CD1c-positive myeloid dendritic cell (primary cell): ENCODE results near the gene GHRL.
"Not testable (repeated sequence)": the region's sequence is repeated elsewhere in the genome, so short reads cannot be mapped to it uniquely, and the experiment has no call there.

Source experiments
- DNase-seq: peaks from one replicate; pipeline ENCODE4 v3.0.0-alpha.2; 2016; ENCODE audit errors: extremely low spot score

Gene GHRL

DNA sequence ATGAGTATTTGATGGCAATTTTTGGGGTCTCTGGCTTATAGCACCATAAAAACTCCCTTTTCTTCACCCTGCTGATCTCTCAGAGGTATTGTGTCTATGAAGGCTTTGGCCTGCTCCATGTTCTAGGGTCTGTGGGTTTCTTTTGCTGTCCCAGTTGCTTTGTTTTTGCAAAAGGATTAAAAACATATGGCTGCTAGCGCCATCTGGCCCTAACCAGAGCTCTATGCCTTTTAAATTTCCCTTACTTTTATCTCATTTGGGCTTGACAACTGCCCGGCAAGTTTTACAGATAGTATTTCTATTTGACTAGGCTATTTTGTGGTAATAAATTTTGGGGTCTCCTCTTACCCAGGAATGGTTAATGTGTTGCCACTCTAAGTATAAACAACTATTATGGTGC lies 6.4 kb upstream of the GHRL start:
- no peak for DNase-seq

DNA sequence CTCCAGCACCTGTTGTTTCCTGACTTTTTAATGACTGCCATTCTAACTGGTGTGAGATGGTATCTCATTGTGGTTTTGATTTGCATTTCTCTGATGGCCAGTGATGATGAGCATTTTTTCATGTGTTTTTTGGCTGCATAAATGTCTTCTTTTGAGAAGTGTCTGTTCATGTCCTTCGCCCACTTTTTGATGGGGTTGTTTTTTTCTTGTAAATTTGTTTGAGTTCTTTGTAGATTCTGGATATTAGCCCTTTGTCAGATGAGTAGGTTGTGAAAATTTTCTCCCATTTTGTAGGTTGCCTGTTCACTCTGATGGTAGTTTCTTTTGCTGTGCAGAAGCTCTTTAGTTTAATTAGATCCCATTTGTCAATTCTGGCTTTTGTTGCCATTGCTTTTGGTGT lies 5.3 kb upstream of the GHRL start:
- DNase-seq = not testable (repeated sequence)

DNA sequence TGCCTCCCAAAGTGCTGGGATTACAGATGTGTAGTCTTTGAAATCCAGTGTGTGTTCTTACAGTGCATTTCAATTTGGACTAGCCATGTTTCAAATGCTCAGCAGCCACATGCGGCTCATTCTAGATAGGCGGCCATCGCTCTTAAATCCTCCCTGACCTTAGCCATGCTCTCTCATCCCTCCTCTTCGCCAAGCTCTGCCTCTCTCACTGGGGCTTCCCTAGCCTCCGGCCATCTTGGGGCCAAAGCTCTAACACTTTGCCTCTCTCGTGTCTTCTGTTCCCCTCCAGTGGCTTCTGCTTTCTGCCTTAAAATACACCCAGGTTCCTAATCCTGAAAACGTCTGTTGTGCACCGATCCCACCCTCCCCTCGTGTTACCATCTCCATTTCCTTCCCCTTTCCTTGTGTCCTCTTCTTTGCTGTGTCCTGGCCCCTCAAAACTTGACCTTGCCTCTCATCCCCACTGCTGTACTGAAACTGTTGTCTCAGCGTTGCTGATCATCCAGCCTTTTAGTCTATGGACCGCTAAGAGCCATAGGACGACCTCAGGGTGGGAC lies 1.4 kb upstream of the GHRL start:
- DNase-seq = peak; percentile 7

DNA sequence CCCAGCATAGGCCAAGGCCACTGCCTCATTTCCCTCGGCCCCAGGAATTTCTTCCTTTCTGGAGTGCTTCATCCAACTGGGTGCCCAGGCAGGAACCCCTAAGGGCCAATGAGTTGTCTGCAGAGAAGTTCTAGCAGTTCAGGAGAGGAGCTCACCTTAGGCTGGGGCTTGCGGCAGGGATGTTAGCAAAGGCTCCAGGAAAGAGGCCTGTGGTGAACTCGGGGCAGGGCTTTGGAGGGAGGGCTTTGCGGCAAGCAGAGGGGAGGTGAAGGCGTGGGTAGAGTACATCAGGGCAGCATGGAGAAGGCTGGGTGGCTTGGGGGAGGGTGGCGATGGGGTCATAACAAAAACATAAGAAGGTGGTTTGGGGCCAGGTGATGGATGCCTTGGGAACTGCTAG lies 1.1 kb downstream of the GHRL start:
- DNase-seq = no peak

DNA sequence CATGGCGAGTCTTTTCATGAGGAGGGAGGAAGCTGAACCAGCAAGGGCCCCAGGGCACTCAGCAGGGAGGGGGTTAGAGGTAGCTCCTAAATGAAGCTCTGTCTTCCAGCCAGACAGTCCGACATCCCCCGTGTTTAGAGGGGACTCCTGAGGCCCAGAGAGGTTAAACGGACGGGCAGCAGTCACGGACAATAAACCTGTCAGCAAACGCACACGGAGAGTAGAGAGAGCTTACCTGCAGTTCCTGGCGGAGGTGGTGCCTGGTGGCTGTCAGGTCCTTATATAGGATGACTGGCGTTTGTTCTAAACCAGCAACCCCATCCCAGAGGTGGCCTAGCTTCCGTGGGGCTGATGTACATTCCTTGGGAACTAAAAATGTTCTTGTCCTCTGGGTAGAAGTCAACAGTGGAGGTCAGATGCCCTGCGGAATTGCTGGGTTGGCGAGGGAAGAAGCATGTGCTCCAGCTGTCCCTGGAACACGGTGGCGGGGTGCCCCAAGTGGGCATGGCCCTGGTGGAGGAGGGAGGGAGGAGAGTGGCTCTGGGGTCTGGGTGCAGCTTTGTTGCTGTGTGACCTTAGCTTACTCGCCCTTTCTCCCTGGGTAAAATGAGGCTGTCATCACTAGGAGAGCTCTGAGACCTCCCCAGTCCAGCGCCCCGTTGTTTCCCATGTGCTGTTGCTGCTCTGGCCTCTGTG lies 2.1 kb downstream of the GHRL start:
- DNase-seq = no peak

DNA sequence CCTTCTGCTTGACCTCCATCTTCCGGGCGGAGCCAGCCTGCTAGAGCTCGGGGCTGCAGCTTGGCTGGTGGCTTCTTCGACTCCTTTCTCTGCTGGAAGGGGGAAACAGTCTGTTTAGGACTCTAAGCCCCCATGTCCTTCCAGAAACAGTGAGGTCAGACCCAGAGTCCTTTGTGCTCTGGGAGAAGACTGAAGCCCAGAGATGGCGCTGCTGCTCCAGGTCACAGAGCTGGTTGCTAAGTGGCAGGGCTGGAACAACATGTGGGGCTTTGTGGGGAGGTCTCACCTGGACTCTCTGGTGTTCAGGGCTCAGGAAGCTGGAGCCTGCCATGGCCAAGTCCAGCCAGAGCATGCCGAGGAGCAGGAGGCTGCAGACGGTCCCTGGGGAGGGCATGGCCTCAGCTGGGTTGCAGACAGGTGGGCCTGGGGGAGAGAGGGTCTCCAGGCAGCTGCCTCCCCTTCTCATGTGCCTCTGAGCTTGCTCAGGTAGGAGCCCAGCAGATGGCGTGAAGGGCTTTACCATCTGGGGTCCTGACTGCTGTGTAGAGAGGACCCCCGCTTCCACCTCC lies 2.9 kb downstream of the GHRL start:
- DNase-seq = no peak

DNA sequence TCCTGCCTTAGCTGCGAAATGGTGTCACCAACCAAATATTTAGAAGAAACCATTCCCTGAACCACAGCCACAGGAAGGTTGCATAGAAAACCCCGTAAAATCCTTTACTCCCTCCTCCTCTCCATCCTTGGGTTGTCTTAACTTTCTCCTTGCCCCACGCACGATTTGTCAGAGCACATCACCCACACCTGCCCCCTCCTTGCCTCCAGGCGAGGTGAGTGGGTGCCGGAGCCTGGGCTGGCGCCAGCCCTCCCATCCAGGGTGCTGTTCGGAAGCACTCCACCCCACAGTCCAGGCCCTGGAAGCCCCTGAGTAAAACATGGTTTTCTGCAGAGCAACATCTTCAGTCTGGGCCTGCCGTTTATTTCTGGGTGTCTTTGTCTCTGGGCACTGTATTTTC lies 3.7 kb downstream of the GHRL start:
- no peak for DNase-seq

DNA sequence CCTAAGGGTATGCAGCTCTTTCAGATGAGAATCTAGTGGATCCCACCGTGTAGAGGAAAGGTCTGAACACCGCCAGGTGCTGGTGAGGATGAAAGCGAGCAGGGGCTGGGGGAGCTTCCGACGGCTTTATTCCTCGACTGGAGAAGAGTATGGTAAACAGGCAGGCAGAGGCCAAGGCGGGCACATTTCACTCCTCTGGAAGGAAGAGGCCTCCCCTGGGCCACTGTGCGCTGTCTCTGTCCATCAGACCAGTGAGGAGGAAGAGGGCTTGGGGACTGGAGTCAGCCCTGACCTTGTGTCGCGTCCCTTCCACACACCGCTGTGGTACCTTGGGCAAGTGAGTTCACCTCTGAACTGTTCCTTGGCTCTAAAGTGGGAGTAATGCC lies 4.2 kb downstream of the GHRL start:
- DNase-seq = no peak

DNA sequence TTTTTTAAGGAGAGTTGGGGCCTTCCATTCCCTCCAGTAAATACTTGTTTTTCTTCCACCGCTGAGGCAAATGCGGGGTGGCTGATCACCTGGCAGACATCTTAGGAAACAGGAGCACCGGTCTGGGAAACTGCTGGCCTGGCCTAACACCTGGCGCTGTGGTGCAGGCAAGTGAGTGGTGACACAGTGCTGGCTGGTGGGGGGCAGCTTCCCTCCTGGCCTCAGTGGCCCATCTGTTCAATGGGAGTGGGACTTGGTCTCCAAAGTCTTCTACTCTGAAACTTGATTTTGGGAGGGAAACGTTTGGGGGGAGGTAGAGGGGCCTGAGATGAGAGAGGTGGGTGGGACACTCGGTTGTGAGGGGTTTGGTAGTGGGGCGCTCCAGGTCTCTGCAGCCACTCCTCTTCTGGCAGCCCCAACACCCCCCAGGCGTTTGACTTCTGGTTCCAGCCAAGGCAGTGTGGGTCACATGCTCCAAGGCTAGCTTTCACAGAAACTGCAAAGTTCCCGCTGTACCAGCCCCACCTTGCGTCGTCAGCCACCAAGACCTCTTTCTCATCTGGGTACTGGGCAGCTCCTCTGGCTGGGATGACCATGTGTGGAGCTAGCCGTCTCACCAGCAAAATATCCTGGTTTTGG lies 4.7 kb downstream of the GHRL start:
- DNase-seq = no peak

DNA sequence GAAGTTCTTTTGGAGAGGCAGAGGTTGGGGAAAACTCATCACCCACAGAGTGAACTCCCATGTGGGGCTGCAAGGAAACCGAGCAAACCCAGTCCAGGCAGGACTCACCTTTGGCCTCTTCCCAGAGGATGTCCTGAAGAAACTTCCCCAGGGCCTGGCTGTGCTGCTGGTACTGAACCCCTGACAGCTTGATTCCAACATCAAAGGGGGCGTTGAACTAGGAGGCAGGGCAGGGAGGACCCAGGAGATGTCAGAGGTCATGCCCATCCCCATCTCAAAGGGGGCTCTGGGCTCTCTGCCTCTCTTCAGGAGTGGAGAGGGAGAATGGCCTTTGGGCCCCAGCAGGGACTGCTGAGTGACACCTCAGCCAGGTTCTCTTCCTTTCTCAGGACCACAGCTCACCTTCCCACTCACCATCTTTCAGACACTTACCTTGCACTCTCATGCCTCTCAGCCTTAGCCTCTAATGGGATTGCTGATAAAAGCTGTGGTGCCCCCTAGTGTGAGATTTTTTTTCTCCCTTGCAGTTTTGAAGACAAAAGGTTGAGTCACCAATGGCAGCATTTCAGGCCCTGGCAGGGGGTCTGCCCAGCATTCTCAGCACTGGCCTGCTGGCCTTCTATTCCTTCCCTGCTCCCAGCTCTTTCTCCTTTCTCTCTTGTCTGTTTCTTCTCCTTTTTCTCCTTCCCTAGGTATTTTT lies 6.0 kb downstream of the GHRL start:
- peak; percentile 57 for DNase-seq

DNA sequence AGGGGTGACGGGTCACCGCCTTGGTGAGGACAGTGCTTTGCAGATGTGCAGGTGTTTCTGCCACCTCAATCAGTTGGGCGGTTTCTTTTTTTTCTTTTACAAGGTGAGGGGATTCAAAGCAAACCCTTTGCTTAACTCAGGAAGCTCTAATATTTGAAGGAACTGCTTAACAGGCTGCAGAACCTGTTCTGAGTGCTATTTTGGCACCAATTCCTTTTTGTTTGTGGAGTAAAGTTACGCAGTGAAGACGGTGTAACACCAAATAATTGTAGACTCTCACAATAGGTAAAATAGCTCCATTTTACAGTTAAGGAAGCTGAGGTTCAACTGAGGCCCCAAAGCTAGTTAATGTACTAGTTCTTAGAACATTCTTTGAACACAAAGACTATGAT lies 6.6 kb downstream of the GHRL start:
- no peak for DNase-seq

DNA sequence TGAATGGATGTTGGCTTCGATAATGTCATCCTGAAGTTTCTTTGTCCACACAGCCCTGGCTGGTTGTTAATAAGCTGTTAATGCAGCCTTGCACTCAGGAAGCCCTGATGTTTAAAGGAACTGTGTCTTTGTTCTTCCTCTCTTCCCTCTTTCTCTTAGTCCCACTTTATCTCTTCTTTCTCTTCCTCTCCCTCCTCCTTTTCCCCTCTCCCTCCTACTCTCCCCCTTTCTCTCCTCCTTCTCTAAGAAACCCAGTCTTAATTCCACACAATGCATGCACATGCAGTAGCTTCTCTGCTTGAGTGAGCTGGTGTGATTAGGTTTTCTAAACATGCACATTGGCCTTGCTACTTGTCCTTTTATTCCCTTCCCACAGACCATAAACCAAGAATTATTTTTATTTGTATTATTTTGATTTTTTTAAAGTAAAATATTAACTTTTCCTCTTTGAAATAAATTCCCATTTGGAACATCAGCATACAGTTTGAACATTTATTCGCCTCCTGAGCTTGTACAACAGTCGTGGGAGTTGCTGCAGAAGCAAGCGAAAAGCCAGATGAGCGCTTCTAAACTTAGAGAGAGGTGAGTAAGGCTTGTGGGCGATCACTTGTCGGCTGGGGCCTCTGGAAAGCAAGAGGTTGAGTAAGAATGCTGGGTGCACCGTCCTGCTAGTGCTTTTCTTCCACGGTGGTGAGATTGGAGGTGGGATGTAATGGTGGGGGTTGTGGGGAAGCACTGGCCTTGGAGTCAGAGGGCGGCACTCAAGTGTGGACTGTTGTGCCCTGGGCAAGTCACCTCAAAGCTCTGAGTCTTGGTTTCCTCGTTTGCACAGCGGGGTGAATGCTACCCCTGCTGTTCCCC lies 7.2 kb downstream of the GHRL start:
- DNase-seq = no peak

DNA sequence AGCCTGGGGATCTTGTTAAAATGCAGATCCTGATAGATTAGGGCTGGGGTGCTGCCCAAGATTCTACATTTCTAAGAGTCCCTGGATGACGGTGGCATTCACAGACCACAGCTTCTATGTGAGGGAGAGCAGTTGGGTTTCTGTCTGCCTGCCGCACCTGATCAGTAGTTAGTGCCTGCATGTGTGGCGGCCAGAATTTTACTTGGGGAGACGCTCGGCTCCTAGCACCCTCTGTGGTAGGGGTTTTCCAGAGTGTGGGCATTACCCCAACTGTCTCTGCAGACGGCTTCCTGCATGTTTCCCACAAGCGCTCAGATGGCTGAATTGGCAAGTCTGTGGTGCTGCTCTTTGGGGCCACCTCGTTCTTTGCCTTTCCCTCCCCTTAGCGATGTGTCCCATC lies 8.3 kb downstream of the GHRL start:
- DNase-seq = no peak

DNA sequence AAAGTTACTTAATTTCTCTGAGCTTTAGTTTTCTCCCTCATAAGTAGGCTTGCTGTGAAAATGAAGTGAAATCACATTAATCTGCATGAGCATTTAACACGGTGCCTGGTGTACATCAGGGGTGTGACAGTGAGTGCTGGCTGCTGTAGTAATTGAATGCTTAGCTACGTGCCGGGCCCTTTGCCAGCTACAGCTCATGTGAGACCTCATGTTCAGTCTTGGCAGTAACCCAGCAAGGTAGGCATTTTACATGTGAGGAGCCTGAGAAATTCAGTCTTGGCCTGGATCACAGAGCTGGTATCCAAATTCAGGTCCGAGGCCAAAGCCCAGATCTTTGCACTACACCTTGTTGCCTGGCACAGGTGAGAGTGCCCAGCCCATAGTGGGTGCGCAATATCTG lies 9.1 kb downstream of the GHRL start:
- no peak for DNase-seq

DNA sequence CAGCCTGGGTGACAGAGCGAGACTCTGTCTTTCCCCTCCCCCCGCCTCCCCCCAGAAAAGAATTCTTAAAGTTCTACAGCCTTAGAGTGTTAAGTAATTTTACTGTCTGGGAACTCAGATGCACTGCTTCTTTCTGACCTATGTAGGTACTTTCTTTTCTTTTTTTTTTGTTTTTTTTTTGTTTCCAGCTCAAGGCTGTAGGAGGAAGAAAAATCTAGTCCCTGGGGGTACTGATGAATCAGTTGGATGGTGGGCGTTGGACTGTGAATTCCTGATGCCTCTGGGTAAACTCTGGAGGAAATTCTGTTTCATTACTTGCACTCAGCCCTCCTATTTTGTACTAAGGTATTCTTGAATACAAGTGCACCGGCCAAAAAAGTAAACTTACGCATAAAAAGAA lies 10.8 kb downstream of the GHRL start:
- DNase-seq = no peak

DNA sequence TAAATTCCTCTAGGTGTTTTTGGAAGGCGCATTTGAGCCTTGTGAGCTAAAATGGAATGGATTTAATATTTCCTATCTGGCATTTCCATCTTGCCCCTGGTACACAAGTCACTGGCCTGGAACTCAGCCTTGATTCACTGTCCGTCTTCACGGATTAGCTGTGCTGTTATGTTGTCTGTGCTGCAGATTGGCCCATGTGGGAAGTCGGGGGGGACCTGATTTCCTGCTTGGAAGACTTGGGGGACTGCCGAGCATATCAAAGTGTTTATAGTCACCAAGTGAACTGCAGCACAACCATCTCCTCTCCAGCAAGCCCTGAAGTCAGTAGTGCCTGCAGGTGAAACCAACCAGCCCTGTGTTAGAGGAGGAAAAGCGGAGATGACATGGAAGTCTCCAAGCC lies 12.2 kb downstream of the GHRL start:
- DNase-seq = no peak

DNA sequence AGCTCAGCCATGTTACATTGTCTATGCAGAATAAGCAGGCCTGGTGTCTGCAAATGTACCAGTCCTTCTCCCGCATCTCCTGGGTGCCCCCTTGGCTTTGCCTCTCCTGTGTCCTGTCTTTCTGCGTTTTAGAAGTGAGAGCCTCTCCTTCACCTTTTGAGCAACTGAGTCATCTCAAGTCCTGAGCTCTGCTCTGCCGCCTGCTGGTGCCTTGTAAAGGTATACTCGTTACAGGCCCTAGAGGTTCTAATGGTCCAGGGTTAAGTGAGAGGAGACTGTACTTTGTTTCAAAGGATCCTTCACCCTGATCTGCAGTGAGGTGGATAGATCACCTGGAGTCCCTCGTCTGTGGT lies 12.6 kb downstream of the GHRL start:
- no peak for DNase-seq

DNA sequence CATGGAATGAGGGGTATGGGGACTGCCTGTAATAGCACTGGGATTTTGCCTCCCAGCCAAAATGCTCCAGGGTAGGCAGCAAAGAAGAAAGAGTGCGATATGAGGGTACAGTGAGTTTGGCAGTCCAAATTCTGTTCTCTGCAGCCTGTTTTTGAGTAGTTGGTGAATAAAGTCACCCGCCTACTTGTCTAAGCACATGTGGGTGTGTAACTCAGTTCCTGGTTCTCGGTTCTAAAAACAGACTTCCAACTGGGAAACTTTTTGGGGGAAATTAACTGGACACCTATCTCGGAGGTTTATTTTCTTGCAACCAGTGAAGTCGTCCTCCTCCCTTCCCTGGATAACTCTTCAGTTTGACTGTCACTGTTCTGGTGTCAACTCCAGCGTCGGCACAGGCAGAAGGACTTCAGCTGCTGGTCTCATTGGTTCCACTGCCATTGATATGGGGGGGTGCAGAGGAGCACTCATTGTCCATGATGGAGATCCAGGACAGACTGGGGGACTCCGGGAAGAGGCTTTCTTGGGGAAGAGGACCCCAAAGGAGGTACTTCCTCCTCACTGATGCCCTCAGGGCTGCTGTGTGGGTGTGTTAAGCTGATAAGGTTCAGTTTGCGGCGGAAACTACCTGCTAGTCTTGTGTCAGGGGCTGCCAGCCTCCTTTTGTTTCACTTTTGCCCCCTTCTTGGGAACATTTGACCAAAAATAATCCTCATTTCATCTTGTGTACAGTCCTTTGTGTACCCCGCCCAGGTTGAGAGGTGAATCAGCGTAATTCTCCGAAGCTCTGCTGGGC lies 13.2 kb downstream of the GHRL start:
- DNase-seq = peak; percentile 31

DNA sequence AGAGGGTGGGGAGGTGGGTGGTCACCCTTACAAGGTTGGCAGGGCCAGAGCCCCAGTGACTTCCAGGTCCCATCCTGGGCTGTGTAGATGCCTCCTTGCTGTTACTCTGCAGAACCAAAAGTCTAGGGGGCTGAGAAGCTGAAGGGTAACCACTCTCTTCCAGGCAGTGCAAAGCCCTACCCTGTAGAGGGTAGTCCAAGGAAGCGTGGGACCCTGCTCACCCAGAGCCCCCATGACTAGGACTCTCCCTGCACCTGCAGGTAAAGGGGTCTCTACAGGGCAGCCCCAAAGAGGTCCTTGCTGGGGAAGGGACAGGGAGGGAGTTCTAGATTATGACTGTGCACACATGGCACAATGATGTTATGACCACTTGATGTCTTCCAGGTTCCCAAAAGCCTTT lies 14.2 kb downstream of the GHRL start:
- no peak for DNase-seq

DNA sequence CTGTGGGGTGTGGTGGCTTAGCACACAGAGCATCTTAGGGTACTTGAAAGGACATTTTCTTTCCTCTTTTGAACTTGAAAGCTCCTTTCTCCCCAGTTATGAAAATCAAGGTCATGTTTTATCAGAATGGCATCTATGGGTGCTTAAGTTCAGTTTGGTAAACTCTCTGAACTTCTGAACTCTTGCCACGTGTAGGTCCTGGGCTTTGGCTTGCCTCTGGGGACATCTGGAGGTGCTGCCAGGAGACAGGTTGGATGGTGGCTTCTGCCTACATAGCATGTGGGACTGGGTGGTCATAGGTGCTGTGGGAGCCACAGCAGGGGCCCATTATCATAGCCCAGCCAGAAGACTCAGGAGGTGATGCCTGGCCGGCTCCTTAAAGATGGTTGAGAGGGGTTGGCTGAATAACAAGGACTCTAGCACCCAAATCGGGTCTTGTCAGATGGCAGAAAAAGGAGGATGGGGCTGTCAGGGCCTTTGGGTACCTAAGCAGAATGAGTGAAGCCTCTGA lies 15.6 kb downstream of the GHRL start:
- no peak for DNase-seq

DNA sequence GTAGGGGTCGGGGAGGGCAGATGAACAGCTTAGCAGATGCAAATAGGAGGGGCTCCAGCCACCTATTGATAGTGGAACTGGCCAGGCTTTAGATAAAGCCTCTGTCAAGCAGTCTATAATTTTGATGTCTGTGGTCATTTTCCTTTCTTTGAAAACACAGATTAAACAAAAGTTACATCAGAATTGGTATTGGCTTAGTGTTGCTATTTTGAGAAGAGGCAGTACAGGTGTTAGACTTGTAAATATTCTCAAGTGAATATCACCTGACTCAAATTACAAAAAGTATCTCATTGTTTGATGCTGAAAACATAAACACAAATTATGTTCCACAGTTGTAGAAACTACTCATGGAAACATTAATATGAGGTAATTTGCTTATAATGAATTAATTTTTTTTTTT lies 18.1 kb downstream of the GHRL start:
- no peak for DNase-seq
